Fibroblast of skin of right quadriceps (primary cell): Measurements from ENCODE around the gene TMEM37.

Experiments used
- DNase-seq: peaks from one replicate; pipeline ENCODE4 v3.0.0-alpha.2; 2013

The TMEM37 gene

GRCh38 chr2:119434664-119435063 is 3.0 kb downstream of the TMEM37 start:
- no peak for DNase-seq

DNA sequence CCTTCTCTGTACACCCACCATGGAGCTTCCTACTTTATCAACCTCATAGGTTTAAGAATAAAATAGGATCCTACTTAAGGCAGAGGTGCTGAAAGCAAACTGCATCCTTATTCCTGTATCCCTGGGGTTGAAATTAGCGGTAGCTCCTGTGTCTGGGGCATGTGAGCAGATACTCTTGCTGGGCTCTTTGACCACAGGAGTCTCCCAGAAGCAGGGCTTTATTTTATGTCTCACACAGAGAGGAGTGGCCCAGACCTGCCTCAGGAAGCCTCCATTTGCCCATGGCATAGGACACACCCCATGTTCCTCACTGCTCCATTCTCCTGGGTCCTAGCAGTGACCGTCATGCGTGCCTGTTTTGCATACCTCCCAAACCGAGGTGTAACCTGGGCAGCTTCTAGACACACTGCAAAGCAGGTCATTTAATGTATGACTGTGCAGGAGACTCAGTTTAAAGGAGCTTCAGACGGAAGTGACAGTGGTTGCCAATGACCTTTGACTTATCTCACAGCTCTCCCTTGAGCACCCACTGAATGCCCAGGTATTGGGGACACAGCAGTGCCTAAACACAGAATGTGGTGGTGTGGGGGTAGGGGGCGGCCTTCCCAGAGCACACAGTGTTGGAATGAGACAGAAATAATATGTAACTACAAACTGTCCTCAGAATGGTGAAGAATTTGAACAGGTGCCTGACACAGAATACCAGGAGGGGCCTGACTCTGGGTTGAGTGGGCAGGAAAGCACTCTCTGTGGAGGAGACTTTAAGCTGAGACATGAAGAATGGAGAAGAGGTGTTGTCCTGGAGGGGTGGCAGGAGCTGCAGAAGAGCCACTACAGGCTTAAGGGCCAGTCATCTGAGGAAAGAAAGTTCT is 3.7 kb downstream of the TMEM37 start:
- no peak for DNase-seq

GRCh38 chr2:119435953-119436297 is 4.3 kb downstream of the TMEM37 start:
- no peak for DNase-seq

GRCh38 chr2:119436993-119437772 is 5.5 kb downstream of the TMEM37 start:
- DNase-seq, result no peak

GRCh38 chr2:119438128-119438656 is 6.5 kb downstream of the TMEM37 start:
- DNase-seq, result no peak

DNA sequence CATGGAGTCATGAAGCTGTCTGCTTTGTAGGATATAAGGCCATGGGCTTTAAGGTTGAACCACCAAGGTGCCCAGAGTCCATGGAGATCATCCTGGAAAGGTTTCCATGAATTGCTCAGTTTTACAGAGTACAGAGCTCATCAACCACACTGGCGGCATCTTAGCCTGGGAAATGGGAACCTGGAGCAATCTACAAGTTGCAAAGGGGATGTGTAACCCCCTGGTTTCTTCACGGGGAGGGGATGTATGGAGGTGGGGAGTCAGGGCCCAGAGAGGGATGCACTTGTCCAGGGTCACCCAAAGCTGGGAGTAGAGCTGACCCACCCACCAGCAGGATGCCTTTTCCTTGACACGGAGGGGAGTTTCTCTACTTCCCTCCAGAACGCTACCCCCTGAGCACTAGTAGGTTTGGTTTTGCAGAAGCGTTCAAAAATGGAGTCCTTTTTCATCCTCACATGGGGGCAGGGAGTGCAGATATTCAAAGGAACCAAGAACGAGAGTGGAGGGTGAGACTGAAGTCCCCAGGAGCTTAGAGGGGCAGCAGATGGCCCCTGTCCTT is 7.2 kb downstream of the TMEM37 start:
- DNase-seq, result no peak

GRCh38 chr2:119439574-119440500 is 8.2 kb downstream of the TMEM37 start:
- no peak for DNase-seq

- DNase-seq, result no peak
These were observed 8.8 kb downstream of the TMEM37 start for GRCh38 chr2:119440501-119440870.

GRCh38 chr2:119440873-119441272 is 9.2 kb downstream of the TMEM37 start:
- no peak for DNase-seq

GRCh38 chr2:119441376-119442225 is 9.9 kb downstream of the TMEM37 start:
- DNase-seq, result no peak

DNA sequence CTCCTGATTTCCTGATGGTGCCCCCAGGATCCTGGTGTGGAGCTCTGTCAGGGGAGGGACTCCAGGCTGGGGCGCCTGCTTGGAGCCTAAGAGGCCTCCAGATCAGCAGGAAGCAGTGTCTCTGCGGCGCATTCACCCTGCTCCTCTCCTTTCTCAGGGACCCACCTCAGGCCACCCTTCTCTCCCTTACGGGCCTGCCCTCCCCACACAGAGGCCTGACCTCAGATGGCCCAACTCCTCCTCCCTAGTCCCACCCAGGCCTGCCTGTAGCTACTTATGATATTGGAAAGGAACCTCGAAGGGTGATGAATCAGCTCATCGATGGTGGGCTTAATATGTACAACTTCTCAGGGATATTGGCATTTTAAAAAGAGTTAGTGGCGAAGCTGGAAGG is 10.6 kb downstream of the TMEM37 start:
- DNase-seq, result no peak

DNA sequence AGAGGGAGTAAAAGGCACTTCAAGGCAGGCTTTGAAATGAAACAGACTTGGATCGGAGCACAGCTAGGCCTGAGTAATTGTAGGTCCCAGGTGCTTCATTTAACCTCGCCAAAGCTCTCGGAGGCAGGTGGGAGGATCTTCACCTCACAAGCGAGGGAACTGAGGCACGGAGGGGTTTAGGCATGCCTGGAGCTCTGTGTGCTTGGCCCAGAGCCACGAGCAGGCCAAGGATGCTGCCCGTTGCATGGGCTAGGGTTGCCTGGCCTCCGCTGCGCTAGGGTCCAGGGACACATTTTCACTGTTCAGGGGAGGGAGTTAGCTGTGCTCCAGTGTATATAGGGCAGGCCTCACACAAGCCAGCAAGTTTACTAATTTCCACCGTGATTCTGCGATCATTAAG is 11.2 kb downstream of the TMEM37 start:
- DNase-seq, result no peak

GRCh38 chr2:119446037-119446436 is 14.4 kb downstream of the TMEM37 start:
- no peak for DNase-seq

GRCh38 chr2:119448427-119449141 is 16.9 kb downstream of the TMEM37 start:
- no peak for DNase-seq

DNA sequence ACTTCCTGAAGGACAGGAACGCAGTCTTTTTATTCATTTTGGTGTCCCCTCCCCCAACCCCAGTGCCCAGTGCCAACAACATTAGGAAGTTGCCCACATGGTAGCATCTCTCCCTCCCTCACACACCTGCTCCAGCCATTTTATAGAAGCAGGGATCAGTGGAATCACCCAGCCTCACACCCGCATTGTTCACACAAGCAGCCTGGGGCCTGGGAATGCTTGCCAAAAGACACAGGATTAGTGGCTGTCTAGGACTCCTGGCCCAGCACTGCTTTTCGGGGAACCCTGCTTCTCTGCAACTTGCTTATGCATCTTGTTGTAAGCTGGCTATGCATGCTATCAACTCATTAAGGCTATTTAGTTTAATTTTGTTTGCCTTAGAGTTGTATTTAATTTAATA is 17.9 kb downstream of the TMEM37 start:
- no peak for DNase-seq

DNA sequence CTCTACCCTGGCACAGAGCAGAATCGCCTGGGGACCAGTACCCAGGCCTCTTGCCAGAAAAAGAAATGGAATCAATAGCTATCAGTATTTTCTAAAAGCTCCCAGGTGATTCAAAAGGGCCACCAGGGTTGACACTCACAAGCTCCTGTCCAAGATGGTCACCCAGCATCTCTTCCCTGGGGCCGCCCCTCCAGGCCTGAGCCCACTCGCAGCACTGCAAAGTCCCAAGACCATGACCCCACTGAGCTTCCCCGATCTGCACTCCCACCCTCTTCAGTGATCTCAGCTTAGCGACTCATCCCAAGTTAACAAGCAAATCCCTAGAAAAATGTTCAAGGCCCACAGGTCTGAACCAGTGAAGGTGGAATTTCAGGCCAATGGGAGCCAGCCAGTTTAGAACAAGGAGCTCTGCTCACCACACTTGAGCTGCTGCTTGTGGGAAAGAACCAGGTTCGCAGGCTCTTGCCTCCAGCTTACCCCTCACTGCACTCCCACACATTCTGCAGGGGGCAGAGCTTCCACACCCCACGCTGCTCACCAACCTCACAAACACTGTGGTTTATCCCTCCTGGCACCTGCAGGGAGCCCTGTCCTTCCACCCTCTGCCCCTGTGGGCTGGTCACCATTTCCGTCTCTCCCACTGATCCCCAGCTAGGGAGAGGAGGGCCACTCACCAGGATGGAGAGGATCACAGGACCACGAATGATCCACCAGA is 19.8 kb downstream of the TMEM37 start:
- DNase-seq, result no peak

- DNase-seq, result no peak
These were observed 22.4 kb downstream of the TMEM37 start for GRCh38 chr2:119453972-119454593.

GRCh38 chr2:119455066-119455718 is 23.5 kb downstream of the TMEM37 start:
- no peak for DNase-seq

DNA sequence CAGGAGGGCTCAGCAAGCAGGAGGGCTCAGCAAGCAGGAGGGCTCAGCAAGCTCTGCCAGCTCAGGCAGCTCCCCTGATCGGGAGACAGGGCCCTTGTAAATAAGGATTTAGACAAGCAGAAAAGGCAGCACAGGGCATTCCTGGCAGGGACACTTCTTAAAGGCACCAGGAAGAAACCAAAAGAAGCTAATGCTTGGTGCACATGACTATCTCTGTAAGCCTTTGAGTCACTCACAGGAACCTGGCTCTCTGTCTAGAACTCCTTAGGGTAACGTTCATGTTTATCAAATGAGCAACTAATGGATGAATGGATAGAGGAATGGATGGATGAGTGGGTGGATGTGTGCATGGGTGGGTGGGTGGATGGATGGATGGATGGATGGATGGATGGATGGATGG is 28.4 kb downstream of the TMEM37 start:
- DNase-seq, result no peak
